Activated CD4-positive, alpha-beta T cell treated with anti-CD3 and anti-CD28 coated beads, Interleukin-2, Interleukin-4, amounts not matched to agents 100 ng/mL and 50 ng/mL, durations not matched to agents 16 hours and 8 hours (primary cell): ENCODE data around the gene ATP2C1.
"Not testable (repeated sequence)": the region's sequence is repeated elsewhere in the genome, so short reads cannot be mapped to it uniquely, and the experiment has no call there.

Experiments
- DNase-seq: peaks from one replicate; pipeline ENCODE4 v3.0.0-alpha.2; 2020; ENCODE audit warnings: low spot score

ATP2C1 gene

GRCh38 chr3:130893376-130894129 is at the start of gene ATP2C1:
TSS of gene ATP2C1 (plus strand) at chr3:130894084. CDS start at chr3:130894770, 686 bp downstream.
- peak; percentile 94 for DNase-seq

GRCh38 chr3:130844462-130844861 is 49.4 kb upstream of the ATP2C1 start:
- no peak for DNase-seq

GRCh38 chr3:130846181-130846580 is 47.7 kb upstream of the ATP2C1 start:
- DNase-seq = no peak

GRCh38 chr3:130849091-130849552 is 44.8 kb upstream of the ATP2C1 start:
- peak; percentile 13 for DNase-seq

- DNase-seq = peak; percentile 94
Measured at GRCh38 chr3:130850044-130850797, 43.7 kb upstream of the ATP2C1 start.

- peak; percentile 28 for DNase-seq
Measured at GRCh38 chr3:130850843-130851242, 43.0 kb upstream of the ATP2C1 start.

- no peak for DNase-seq
Measured at GRCh38 chr3:130851277-130851676, 42.6 kb upstream of the ATP2C1 start.

GRCh38 chr3:130853581-130853980 is 40.3 kb upstream of the ATP2C1 start:
- DNase-seq = no peak

- DNase-seq = no peak
Measured at GRCh38 chr3:130854208-130854864, 39.5 kb upstream of the ATP2C1 start.

GRCh38 chr3:130857336-130858026 is 36.4 kb upstream of the ATP2C1 start:
- peak; percentile 19 for DNase-seq

- DNase-seq = not testable (repeated sequence)
Measured at GRCh38 chr3:130862130-130862529, 31.8 kb upstream of the ATP2C1 start.

- no peak for DNase-seq
Measured at GRCh38 chr3:130865489-130865888, 28.4 kb upstream of the ATP2C1 start.

- DNase-seq = no peak
Measured at GRCh38 chr3:130866327-130866726, 27.6 kb upstream of the ATP2C1 start.

- DNase-seq = no peak
Measured at GRCh38 chr3:130870423-130870822, 23.5 kb upstream of the ATP2C1 start.

- no peak for DNase-seq
Measured at GRCh38 chr3:130876594-130876993, 17.3 kb upstream of the ATP2C1 start.

- DNase-seq = no peak
Measured at GRCh38 chr3:130878464-130878863, 15.4 kb upstream of the ATP2C1 start.

- no peak for DNase-seq
Measured at GRCh38 chr3:130889416-130889946, 4.4 kb upstream of the ATP2C1 start.

GRCh38 chr3:130892759-130893375 is 1.0 kb upstream of the ATP2C1 start:
- peak; percentile 83 for DNase-seq

- peak; percentile 28 for DNase-seq
Measured at GRCh38 chr3:130894130-130894985, 474 bp downstream of the ATP2C1 start.

- DNase-seq = no peak
Measured at GRCh38 chr3:130894986-130895280, 1.0 kb downstream of the ATP2C1 start.
